GM23338 (cell line): ENCODE results near the gene SCN4A. TPM values are rescaled to one million over a fixed set of nuclear protein-coding genes. Genes with fewer than 3 reads are reported as not detected.

ENCODE experiments used
- ATAC-seq: fragments of 200-7000 bp; cut with Tn5 transposase; 3 replicates; pipeline ENCODE4 v1.9.1; 2020
- DNase-seq: peaks from one replicate; pipeline ENCODE4 v3.0.0-alpha.2; 2015; ENCODE audit warnings: low spot score
- H2AFZ ChIP-seq: fragments of 200-600 bp; sonication (generic); 2 replicates; pipeline ENCODE4 v1.8.0; 2016; ENCODE audit warnings: antibody characterized with exemption, mild to moderate bottlenecking, moderate library complexity
- H3F3A ChIP-seq: fragments of 200-600 bp; sonication (generic); replicated peaks from 2 replicates; pipeline ENCODE4 v1.8.0; 2017; ENCODE audit warnings: antibody characterized with exemption, mixed run types, low read depth
- H3K27ac ChIP-seq: fragments of 200-600 bp; sonication (generic); 2 replicates; pipeline ENCODE4 v1.6.1; 2016; ENCODE audit warnings: low read depth
- H3K27me3 ChIP-seq: fragments of 200-600 bp; sonication (generic); 2 replicates; pipeline ENCODE4 v1.8.0; 2016; ENCODE audit warnings: mild to moderate bottlenecking, mixed run types, moderate library complexity; ENCODE audit not compliant: insufficient read depth
- H3K36me3 ChIP-seq: fragments of 200-600 bp; sonication (generic); 2 replicates; pipeline ENCODE4 v1.8.0; 2016; ENCODE audit warnings: mild to moderate bottlenecking; ENCODE audit not compliant: insufficient read depth
- H3K4me1 ChIP-seq: fragments of 200-600 bp; sonication (generic); 2 replicates; pipeline ENCODE4 v1.8.0; 2016; ENCODE audit warnings: mild to moderate bottlenecking, moderate library complexity; ENCODE audit not compliant: insufficient read depth
- H3K4me2 ChIP-seq: fragments of 200-600 bp; sonication (generic); 2 replicates; pipeline ENCODE4 v1.7.1; 2017; ENCODE audit warnings: mixed run types
- H3K4me3 ChIP-seq: fragments of 200-600 bp; sonication (generic); 2 replicates; pipeline ENCODE4 v1.6.1; 2016; ENCODE audit warnings: mixed run types
- H3K79me2 ChIP-seq: fragments of 200-600 bp; sonication (generic); replicated peaks from 2 replicates; pipeline ENCODE4 v1.8.0; 2017; ENCODE audit warnings: mild to moderate bottlenecking; ENCODE audit not compliant: insufficient read depth
- H3K9me2 ChIP-seq: fragments of 200-600 bp; sonication (generic); 2 replicates; pipeline ENCODE4 v1.8.0; 2017; ENCODE audit not compliant: insufficient read depth
- H4K20me1 ChIP-seq: fragments of 200-600 bp; sonication (generic); replicated peaks from 2 replicates; pipeline ENCODE4 v1.8.0; 2017; ENCODE audit warnings: mild to moderate bottlenecking; ENCODE audit not compliant: insufficient read depth
- H3K27ac Mint-ChIP-seq: 2 replicates; pipeline ENCODE4 v1.8.0; 2020; ENCODE audit warnings: inconsistent platforms, mild to moderate bottlenecking, moderate library complexity, mixed read lengths
- H3K27me3 Mint-ChIP-seq: 3 replicates; pipeline ENCODE4 v1.8.0; 2022; ENCODE audit warnings: low read depth, mild to moderate bottlenecking, moderate library complexity, mixed read lengths, inconsistent platforms; ENCODE audit not compliant: insufficient read depth, poor library complexity
- H3K36me3 Mint-ChIP-seq: 3 replicates; pipeline ENCODE4 v1.8.0; 2021; ENCODE audit warnings: low read depth, mild to moderate bottlenecking, inconsistent platforms, moderate library complexity, mixed read lengths
- H3K4me1 Mint-ChIP-seq: 3 replicates; pipeline ENCODE4 v1.8.0; 2020; ENCODE audit warnings: mild to moderate bottlenecking, inconsistent platforms, mixed read lengths
- H3K4me3 Mint-ChIP-seq: 3 replicates; pipeline ENCODE4 v1.8.0; 2021; ENCODE audit warnings: moderate library complexity, mild to moderate bottlenecking, inconsistent platforms, mixed read lengths
- H3K9me3 Mint-ChIP-seq: 3 replicates; pipeline ENCODE4 v1.8.0; 2020; ENCODE audit warnings: moderate library complexity, mild to moderate bottlenecking, inconsistent platforms, mixed read lengths
- CTCF ChIP-seq, 2 experiments: fragments of 200-600 bp in 1 of 2; sonication (generic) in 1 of 2; conservative IDR thresholded peaks; 2 replicates each; pipeline versions ENCODE4 v1.5.1 to v1.6.1; 2016 to 2017; ENCODE audit warnings: antibody characterized with exemption in 2 of 2, low read depth in 2 of 2, mild to moderate bottlenecking in 2 of 2, moderate library complexity in 1 of 2
- ETS1 ChIP-seq: IDR thresholded peaks from 2 replicates; pipeline ENCODE4 v1.6.1; 2016; ENCODE audit warnings: antibody characterized with exemption
- EZH2 ChIP-seq: fragments of 200-600 bp; sonication (generic); IDR thresholded peaks from one replicate; pipeline ENCODE4 v1.8.0; 2017; ENCODE audit warnings: antibody characterized with exemption, mild to moderate bottlenecking, low read depth; ENCODE audit not compliant: unreplicated experiment
- EZH2phosphoT487 ChIP-seq: fragments of 200-600 bp; sonication (generic); IDR thresholded peaks from one replicate; pipeline ENCODE4 v1.8.1; 2018; ENCODE audit warnings: antibody characterized with exemption; ENCODE audit not compliant: unreplicated experiment
- NANOG ChIP-seq: IDR thresholded peaks from 2 replicates; pipeline ENCODE4 v1.6.1; 2016; ENCODE audit warnings: antibody characterized with exemption, borderline replicate concordance
- POLR2AphosphoS5 ChIP-seq: IDR thresholded peaks from 2 replicates; pipeline ENCODE4 v1.6.1; 2016; ENCODE audit warnings: antibody characterized with exemption, low read depth
- REST ChIP-seq: IDR thresholded peaks from one replicate; pipeline ENCODE4 v1.6.1; 2018; ENCODE audit warnings: antibody characterized with exemption; ENCODE audit not compliant: unreplicated experiment
- STAT1 ChIP-seq: IDR thresholded peaks from one replicate; pipeline ENCODE4 v1.6.1; 2016; ENCODE audit warnings: antibody characterized with exemption; ENCODE audit not compliant: unreplicated experiment
- ZNF114 ChIP-seq: fragments of 250-450 bp; sonication (Bioruptor Pico); IDR thresholded peaks from 2 replicates; pipeline ENCODE4 v1.5.0; 2020; ENCODE audit warnings: mild to moderate bottlenecking, moderate library complexity
- ZNF331 ChIP-seq: fragments of 250-450 bp; sonication (Bioruptor Pico); IDR thresholded peaks from 2 replicates; pipeline ENCODE4 v1.5.0; 2020; ENCODE audit warnings: low read depth, mild to moderate bottlenecking, moderate library complexity
- polyA plus RNA-seq: library from polyadenylated mRNA; unstranded; fragments of >200 nt; fragmentation: Nextera tagmentation; extraction: Ambion mirVana; gene quantifications from 2 replicates; pipeline ENCODE4 v1.2.1, GENCODE V29; 2016
- total RNA-seq: library from RNA; depleted of rRNA; stranded (reverse); fragments of >200 nt; shearing (Covaris generic); gene quantifications from 2 replicates; pipeline ENCODE4 v1.2.3, GENCODE V29; 2014

SCN4A gene
- total and polyA plus RNA-seq, 2 experiments from 2014 or later = 2.3 to 7.9 TPM

- Histone ChIP-seq H4K20me1 (no peaks in the 10 kb centered on the region), H3F3A (no peaks in the 10 kb centered on the region), H3K36me3 (no peaks in the 10 kb centered on the region), H3K4me2 (no peak overlapping the region), H3K79me2 (no peaks in the 10 kb centered on the region), H3K27ac (no peak overlapping the region), H3K9me2 (no peaks in the 10 kb centered on the region), H3K4me3 (no peak overlapping the region), H3K27me3 (no peaks in the 10 kb centered on the region), H3K4me1 (no peaks in the 10 kb centered on the region), H2AFZ (no peak overlapping the region)
- no peak for TF ChIP-seq ZNF114 (CRISPR knock-in tag)
- H3K4me1 Mint-ChIP-seq = peaks cover 7% of the 10 kb centered on the region
- no peak overlapping the region; the same call in 2 of the 3 replicates for H3K4me3 Mint-ChIP-seq
- H3K27ac Mint-ChIP-seq = 0 out of 2 replicates have a peak overlapping the region, but pooled peaks have one; percentile 11
- ATAC-seq (no peak), DNase-seq (no peak)
- H3K9me3 Mint-ChIP-seq = no peaks in the 10 kb centered on the region
- peaks cover 6% of the 10 kb centered on the region for H3K27me3 Mint-ChIP-seq
- no peaks in the 10 kb centered on the region; the same call in 2 of the 3 replicates for H3K36me3 Mint-ChIP-seq
These were observed 2.0 kb upstream of the SCN4A start for GRCh38 chr17:63974594-63975192.

GRCh38 chr17:63973930-63974593, 1.3 kb upstream of the SCN4A start:
- 0 out of 2 replicates have a peak overlapping the region, but pooled peaks have one; percentile 11 for H3K27ac Mint-ChIP-seq
- H3K4me2 ChIP-seq = no peak overlapping the region
- no peak overlapping the region for H3K27ac ChIP-seq
- no peak for ATAC-seq
- H3K9me2 ChIP-seq = no peaks in the 10 kb centered on the region
- H3K4me3 ChIP-seq = no peak overlapping the region
- no peaks in the 10 kb centered on the region for H3K79me2 ChIP-seq
- DNase-seq = no peak
- H3K9me3 Mint-ChIP-seq = no peaks in the 10 kb centered on the region
- no peaks in the 10 kb centered on the region; the same call in 2 of the 3 replicates for H3K36me3 Mint-ChIP-seq
- H3K4me1 Mint-ChIP-seq = peaks cover 7% of the 10 kb centered on the region
- no peaks in the 10 kb centered on the region for H3K36me3 ChIP-seq
- TF ChIP-seq POLR2AphosphoS5 (no peak), STAT1 (no peak)
- H4K20me1 ChIP-seq = no peaks in the 10 kb centered on the region
- no peaks in the 10 kb centered on the region for H3F3A ChIP-seq
- H3K4me3 Mint-ChIP-seq = no peak overlapping the region; the same call in 2 of the 3 replicates
- no peaks in the 10 kb centered on the region for H3K27me3 ChIP-seq
- peaks cover 9% of the 10 kb centered on the region for H3K27me3 Mint-ChIP-seq
- no peak overlapping the region for H2AFZ ChIP-seq
- H3K4me1 ChIP-seq = no peaks in the 10 kb centered on the region

- Histone ChIP-seq H4K20me1 (no peaks in the 10 kb centered on the region), H3K27me3 (no peaks in the 10 kb centered on the region), H3K36me3 (no peaks in the 10 kb centered on the region), H3K4me3 (no peak overlapping the region), H3K79me2 (no peaks in the 10 kb centered on the region), H3K4me1 (no peaks in the 10 kb centered on the region), H3F3A (no peaks in the 10 kb centered on the region), H2AFZ (no peak overlapping the region), H3K4me2 (no peak overlapping the region), H3K9me2 (no peaks in the 10 kb centered on the region), H3K27ac (no peak overlapping the region)
- Mint-ChIP-seq H3K9me3 (no peaks in the 10 kb centered on the region), H3K36me3 (no peaks in the 10 kb centered on the region; the same call in 2 of the 3 replicates), H3K27ac (no peak overlapping the region), H3K4me3 (no peak overlapping the region), H3K4me1 (peaks cover 7% of the 10 kb centered on the region), H3K27me3 (peaks cover 9% of the 10 kb centered on the region)
- DNase-seq = no peak
- no peak for ATAC-seq
- TF ChIP-seq CTCF (conservative IDR thresholded peaks at IDR 0.05; ENCODE audit: low read depth in 2 of 2) (no peak), EZH2 (no peak), ZNF331 (CRISPR knock-in tag) (no peak), ZNF114 (CRISPR knock-in tag) (no peak), POLR2AphosphoS5 (no peak), STAT1 (no peak), NANOG (no peak), REST (no peak), EZH2phosphoT487 (no peak), ETS1 (no peak)
These were observed 529 bp upstream of the SCN4A start for GRCh38 chr17:63973247-63973646.
